GM18508 (cell line): ENCODE results near the gene CANT1.

Experiments used
- ATAC-seq: cut with Tn5 transposase; IDR thresholded peaks from one replicate; pipeline ENCODE4 v1.9.1; 2021; ENCODE audit warnings: moderate number of reproducible peaks; ENCODE audit not compliant: insufficient read depth, unreplicated experiment

The CANT1 gene

GRCh38 chr17:78981010-78981888, 28.3 kb downstream of the CANT1 start:
- ATAC-seq = no peak

DNA sequence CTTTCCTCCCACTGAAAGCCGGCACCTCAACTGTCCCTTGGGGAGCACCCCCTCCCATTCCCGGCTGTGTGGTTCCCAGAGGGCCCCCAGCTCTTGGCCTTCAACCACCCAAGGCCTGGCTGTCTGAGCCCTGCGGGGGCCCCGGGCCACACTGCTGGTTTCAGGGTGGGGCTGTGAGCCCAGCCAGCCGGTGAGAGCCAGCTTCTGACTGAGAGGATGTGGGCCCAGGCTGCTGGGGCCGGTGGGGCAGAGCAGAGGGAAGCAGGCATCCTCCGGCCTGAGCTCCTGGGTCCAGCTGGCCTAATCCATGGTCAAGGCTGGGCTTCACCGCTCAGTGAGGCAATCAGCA, 29.0 kb downstream of the CANT1 start:
- no peak for ATAC-seq

- ATAC-seq = no peak
Measured at GRCh38 chr17:78979780-78980623, 29.6 kb downstream of the CANT1 start, which contains the start of gene LGALS3BP. Gene LGALS3BP (minus strand): TSS chr17:78979923. CDS start chr17:78977191, 2,732 bp downstream.

DNA sequence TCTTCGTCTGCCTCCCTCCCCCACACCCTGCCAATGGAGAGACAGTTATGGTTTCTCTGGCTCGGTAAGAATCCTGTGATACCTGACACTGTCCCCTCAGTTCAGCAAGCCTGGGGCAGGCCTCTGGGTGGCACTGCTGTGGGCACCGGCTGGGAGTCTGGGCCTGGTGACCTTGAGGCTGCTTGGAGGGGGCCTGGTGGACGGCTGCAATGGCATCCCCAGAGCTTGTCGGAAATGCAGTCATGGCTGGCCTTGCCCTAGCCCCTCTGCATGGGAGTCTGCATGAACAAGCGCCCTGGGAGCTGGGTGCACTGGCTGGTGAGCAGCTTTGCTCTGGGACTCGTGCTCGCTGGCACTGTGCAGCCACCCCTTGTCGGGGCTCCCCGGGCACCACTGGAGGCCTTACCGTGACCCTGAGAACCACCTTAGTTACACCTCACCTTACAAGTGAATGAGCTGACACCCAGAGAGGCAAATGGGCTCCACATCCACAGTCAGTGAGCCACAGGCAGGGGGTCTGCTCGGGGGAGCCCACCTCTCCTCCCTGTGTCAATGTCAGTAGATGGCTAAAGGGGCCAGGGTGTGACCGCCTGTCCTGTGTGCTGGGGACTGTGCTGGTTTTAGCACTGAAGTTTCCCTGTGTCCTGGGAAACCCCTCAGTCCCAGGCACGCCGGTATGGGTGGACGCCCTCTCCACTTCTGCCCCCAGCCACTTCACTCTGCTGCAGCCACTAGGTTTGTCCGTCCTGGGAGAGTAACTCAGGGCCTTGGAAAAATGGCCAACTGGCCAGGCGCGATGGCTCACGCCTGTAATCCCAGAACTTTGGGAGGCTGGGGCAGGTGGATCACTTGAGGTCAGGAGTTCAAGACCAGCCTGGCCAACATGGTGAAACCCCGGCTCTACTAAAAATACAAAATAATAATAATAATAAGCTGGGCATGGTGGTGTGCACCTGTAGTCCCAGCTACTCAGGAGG, 31.3 kb downstream of the CANT1 start:
- ATAC-seq = no peak

DNA sequence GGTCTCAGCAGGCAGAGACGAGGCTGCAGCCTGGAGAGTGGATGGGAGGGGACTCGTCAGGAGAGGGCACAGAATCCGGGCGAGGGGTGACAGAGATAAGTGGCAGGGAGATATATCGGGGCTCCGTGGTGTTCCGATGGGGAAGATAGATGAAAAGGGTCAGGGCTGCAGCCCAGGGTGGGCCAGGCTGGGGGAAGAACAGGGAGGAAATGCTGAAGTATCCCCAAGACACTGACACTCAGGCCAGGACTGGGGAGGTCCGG, 32.0 kb downstream of the CANT1 start:
- ATAC-seq = no peak

- no peak for ATAC-seq
Measured at GRCh38 chr17:78976907-78977680, 32.5 kb downstream of the CANT1 start.

DNA sequence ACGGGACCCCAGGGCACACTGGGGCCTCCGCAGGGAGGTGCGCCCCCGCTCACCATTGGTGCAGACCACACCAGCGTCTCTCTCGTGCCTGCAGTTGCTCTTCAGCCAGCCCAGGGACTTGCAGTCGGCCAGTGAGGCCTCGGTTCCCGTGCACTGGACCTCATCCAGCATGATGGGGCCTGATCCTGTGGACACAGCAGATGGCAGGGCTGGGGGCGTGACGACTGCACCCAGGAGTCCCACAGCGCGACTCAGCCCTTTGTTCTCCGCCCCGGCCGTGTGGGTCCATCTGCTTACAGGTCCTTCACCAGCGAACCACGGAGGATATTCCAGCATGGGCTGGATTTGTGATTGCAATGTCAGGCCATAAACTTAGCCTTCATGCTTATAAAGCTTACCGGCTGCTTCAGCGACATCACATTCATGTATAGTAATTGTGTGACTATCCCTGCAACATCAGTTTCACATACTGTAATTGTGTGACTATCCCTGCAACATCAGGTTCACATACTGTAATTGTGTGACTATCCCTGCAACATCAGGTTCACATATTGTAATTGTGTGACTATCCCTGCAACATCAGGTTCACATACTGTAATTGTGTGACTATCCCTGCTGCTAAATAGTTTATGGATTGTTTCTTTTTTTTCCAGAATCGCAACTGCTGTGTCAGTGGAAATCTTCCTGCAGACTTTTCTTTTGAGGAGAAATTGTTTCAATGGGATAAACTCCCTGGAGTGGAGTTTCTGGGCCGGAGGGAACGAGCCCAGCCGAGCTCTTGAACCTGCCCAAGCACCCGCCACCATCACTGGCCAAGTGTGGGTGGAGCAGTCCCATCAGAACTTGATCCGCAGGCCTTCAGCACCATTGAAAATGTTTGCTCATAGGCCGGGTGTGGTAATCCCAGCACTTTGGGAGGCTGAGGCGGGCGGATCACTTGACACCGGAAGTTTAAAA, 34.7 kb downstream of the CANT1 start:
- ATAC-seq = no peak

DNA sequence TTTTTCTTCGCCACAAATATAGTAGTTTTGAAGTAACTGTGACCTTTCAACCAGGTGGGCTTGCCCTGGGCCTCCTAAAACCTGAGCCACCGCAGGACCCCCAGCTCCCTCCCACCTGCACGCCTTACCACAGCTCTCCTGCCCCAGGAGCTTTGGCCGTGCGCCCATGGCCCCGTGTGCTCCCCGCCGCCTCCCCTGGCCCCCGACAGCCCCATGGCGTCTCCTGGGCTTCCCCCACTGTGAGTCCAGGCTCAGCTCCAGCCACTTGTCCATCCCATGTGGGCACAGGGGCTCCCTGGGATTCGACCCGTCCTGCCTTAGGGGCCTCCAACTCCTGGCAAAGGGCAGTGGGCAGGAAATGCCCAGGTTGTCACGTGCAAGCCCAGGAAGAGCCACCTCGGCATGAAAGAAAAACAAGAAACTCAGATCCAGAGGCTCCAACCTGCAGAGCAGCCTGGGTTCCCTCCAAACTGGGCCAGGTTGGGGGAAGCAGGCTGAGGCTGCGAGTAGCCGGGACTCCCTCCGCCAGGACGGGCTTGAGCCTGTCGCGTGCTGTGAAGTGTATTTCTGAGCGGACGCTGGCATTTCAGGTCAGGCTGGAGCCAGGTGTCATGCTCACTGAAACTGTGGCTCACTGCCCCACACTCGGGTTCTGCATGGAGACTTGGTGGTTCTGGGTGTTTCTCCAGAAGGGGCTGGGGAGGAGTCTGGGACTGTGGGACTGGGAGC, 35.6 kb downstream of the CANT1 start:
- ATAC-seq = no peak

GRCh38 chr17:78973196-78973595, 36.4 kb downstream of the CANT1 start:
- no peak for ATAC-seq

- no peak for ATAC-seq
Measured at GRCh38 chr17:78972507-78973105, 37.0 kb downstream of the CANT1 start.

DNA sequence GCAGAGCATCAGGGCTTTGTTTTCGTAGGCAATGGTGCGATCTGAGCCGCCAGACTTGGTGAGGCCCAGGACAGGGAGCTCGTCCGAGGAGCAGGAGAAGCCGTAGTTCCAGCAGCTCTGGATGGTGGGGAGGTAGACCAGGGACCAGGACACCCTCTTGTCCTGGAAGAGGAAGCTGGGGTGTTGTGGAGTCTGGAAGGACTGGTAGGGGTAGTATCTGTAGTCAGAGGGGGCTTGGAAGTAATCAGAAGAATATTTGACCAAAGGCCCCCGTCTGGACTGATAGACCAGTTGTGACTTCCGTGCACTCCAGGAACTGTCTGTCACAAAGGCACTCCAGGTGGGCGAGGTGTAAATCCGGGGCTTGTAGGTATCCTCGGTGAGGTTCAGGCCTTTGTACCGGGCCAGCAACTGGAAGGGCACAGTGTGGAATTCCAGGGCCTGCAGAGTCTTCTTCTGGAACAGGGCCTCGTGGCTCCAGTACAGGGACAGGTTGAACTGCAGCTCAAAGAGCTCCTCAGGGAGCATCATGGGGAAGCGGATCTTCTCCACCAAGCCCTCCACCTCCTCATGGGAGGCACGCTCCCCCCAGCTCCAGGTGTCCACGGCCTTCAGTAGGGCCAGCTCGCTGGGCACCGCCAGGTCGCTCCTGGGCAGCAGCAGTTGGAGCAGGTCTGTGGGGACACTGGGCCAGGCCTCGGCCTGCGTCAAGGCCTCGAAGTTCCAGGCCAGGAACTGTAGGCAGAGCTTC, 37.6 kb downstream of the CANT1 start:
- no peak for ATAC-seq

DNA sequence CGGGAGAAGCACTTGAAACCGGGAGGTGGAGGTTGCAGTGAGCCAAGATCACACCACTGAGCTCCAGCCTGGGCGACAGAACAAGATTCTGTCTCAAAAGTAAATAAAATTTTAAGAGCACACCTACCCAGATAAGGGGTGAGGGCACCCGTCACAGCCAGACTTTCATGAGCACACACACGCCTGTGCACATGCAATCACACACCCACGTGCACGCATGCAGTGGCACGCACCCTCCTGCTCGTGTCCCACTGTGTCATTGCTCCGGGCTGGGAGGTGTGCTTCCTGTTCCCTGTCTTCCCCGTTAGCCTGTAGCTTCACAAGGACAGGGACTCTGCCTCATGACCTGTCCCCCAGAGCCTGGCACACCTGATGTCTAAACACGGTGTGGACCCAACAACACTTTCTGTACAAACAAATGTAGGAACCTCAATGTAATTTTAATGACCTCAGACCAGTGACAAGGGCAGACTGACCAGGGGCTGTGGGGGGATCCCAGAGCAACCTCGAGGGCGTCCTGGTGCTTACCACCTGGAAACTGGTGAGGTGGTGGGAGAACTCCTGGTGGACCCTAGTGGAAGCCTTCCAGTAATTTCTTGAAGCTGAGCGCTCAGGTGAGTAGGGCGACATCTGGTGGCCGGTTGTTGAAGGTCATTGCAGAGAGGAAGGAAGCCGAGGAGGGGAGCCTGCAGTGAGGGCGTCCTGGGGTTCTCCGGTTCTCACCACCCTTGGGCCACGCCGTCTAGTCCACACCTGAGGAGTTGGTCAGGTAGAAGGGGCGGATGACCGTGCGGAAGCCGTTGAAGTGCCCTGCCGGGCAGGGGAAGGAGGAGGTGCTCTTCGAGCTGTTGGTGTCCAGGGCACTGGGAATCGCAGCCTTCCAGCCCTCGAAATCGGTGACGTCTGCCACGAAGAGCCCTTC, 38.5 kb downstream of the CANT1 start:
- ATAC-seq = no peak

DNA sequence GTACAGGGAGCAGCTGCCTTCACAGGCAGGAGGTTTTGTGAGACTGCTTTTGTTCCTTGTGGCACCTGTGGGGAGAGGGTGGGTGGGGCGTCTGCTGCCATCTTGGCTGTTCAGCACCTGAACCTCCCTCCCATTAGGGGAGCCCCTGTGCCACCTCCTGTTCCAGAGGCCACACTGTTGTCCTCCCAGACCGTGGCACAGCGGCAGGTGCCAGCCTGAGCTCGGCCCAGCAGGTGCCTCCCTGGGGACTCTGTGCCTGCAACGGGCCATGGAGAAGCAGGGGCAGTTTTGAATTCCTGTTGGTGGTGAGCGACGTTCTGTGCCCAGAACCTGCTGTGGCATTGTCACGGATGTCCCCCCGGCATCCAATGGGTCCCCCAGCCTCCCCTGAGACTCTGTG, 39.7 kb downstream of the CANT1 start:
- no peak for ATAC-seq

- no peak for ATAC-seq
Measured at GRCh38 chr17:78967782-78968362, 41.7 kb downstream of the CANT1 start.

- ATAC-seq = no peak
Measured at GRCh38 chr17:78966910-78967600, 42.5 kb downstream of the CANT1 start.
